ENCODE results near the gene GSN.

GSN gene

DNA sequence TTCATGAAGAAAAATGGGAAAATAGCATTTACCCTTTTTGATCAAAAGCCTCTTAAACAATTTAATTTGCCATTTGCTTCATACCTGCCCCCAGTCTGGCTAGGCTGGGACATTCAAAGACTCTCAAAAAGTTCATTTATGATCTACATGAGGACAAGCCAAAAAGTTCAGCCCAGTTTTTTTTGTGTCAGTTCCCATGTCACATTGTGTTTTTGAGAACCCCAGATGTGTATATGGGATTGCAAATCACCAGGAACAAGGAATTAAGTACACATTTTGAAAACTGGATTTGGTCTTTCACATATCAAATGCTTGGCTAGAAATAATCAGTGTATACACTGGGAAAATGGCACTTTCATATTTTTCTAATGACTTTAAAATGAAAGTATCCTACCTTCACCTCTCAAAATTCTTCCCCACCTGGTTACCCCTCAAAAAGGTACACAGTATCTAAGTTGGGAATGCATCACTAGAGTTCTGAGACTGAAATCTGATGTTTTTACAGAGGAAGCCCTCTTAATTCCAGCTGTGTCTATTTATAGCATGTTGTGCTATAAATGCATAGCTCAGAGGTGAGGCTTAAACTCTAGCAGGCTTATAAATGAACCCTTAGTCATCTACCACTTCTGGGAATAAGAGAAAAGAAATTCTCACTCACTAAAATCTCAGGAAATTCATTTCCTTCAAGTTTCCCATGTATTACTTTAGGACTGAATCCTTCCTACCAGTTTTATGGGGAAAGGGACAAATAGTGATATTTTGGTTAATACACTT, 92.8 kb downstream of the GSN start:
- H3K36me3 ChIP-seq (replicated peaks in 1 of 2; ENCODE audit: control insufficient read depth in 2 of 2, insufficient read depth in 2 of 2, low read length in 2 of 2) = peaks cover 0 to 2% of the 10 kb centered on the region in 2 donors
- DNase-seq (ENCODE audit: low spot score) = no peak
- H3K18ac ChIP-seq (ENCODE audit: low read length) = no peak overlapping the region
- H3K9ac ChIP-seq (ENCODE audit: low read depth, low read length, poor library complexity) = no peak overlapping the region
- H2BK12ac ChIP-seq (ENCODE audit: low read length) = no peak overlapping the region
- no peak overlapping the region for H3K4ac ChIP-seq (ENCODE audit: low read length)
- H3K4me1 ChIP-seq (ENCODE audit: control insufficient read depth in 2 of 2, insufficient read depth in 1 of 2, low read depth in 1 of 2, low read length in 2 of 2) = peaks cover 2 to 3% of the 10 kb centered on the region in 2 donors
- no peak overlapping the region for H2BK5ac ChIP-seq (ENCODE audit: low read length)
- H4K8ac ChIP-seq (ENCODE audit: low read depth, low read length) = no peak overlapping the region
- H2BK15ac ChIP-seq (ENCODE audit: low read length) = no peak overlapping the region
- H3K27me3 ChIP-seq (ENCODE audit: control insufficient read depth in 3 of 3, insufficient read depth in 3 of 3, low read depth in 1 of 3, low read length in 3 of 3) = no peaks in the 10 kb centered on the region
- H3K23ac ChIP-seq (ENCODE audit: low read depth, low read length, poor library complexity) = no peak overlapping the region
- no peak overlapping the region for H3K4me3 ChIP-seq (ENCODE audit: low read length in 2 of 2)
- no peaks in the 10 kb centered on the region for H3K79me1 ChIP-seq (ENCODE audit: low read depth, low read length)
- H3K4me2 ChIP-seq (ENCODE audit: insufficient read depth, low read length, poor library complexity, severe bottlenecking) = no peak overlapping the region
- no peak overlapping the region for H2BK120ac ChIP-seq (ENCODE audit: low read depth, low read length)
- H4K91ac ChIP-seq (ENCODE audit: low read depth, low read length, poor library complexity) = no peak overlapping the region
- no peaks in the 10 kb centered on the region for H3K9me3 ChIP-seq (replicated peaks in 1 of 2; ENCODE audit: control insufficient read depth in 2 of 2, insufficient read depth in 1 of 2, low read depth in 1 of 2, low read length in 2 of 2)
- no peak overlapping the region for H2AK5ac ChIP-seq (ENCODE audit: low read depth, low read length)
- H2AFZ ChIP-seq (ENCODE audit: low read length) = no peak overlapping the region
- no peak overlapping the region for H3K27ac ChIP-seq (replicated peaks; ENCODE audit: low read length)
- no peak overlapping the region for H3K14ac ChIP-seq (ENCODE audit: low read length)

DNA sequence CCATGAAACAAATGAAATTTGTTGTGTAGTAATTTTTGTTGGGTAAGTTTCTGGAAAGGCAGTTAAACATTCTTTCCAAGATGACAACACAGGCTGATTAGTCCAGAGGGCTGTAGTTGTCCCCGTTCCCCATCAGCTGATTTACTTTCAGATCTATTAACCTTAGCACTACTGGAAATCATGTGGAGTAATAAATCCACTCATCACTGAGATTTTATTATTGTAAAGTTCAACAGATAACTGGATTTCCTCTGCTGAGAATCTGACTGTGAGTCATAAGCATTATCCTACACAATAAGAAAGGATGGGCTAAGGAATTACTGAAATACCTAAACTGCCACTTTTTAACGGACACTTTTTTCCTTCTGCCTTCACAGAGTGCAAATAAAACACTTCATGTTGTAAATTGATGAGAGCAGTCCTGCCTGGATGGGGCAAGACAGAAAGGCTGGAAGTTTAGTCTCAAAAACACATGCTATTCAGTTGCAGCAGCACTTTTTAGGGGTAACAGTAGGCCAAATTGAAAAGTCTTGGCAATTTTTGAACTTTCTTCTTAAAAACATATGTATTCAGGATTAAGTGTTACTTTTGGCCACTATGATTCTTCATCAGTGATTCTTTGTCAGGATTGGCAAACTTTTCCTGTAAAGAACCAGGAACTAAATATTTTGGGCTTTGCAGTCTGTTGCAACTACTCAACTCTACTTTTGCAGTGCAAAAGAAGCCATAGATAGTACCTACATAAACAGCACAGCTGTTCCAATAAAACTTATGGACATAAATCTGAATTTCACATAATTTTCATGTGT, 95.1 kb downstream of the GSN start:
- no peak overlapping the region for H3K23ac ChIP-seq (ENCODE audit: low read depth, low read length, poor library complexity)
- H3K36me3 ChIP-seq (replicated peaks in 1 of 2; ENCODE audit: control insufficient read depth in 2 of 2, insufficient read depth in 2 of 2, low read length in 2 of 2) = no peaks in the 10 kb centered on the region
- no peak overlapping the region for H3K27ac ChIP-seq (replicated peaks; ENCODE audit: low read length)
- no CpG with 5 or more reads among the region's 2 CpGs for WGBS, 2 donors (ENCODE audit: extremely low coverage in 2 of 2, insufficient read length in 2 of 2, insufficient replicate concordance in 1 of 2)
- peaks cover 2 to 3% of the 10 kb centered on the region in 2 donors for H3K4me1 ChIP-seq (ENCODE audit: control insufficient read depth in 2 of 2, insufficient read depth in 1 of 2, low read depth in 1 of 2, low read length in 2 of 2)
- no peak overlapping the region for H2AK5ac ChIP-seq (ENCODE audit: low read depth, low read length)
- no peak overlapping the region for H3K4me3 ChIP-seq (ENCODE audit: low read length in 2 of 2)
- H3K9ac ChIP-seq (ENCODE audit: low read depth, low read length, poor library complexity) = no peak overlapping the region
- H4K8ac ChIP-seq (ENCODE audit: low read depth, low read length) = no peak overlapping the region
- H2BK12ac ChIP-seq (ENCODE audit: low read length) = no peak overlapping the region
- no peaks in the 10 kb centered on the region for H3K9me3 ChIP-seq (replicated peaks in 1 of 2; ENCODE audit: control insufficient read depth in 2 of 2, insufficient read depth in 1 of 2, low read depth in 1 of 2, low read length in 2 of 2)
- H3K79me1 ChIP-seq (ENCODE audit: low read depth, low read length) = no peaks in the 10 kb centered on the region
- no peak overlapping the region for H2BK5ac ChIP-seq (ENCODE audit: low read length)
- no peak overlapping the region for H3K4ac ChIP-seq (ENCODE audit: low read length)
- DNase-seq (ENCODE audit: low spot score) = no peak
- no peak overlapping the region for H2BK120ac ChIP-seq (ENCODE audit: low read depth, low read length)
- H4K91ac ChIP-seq (ENCODE audit: low read depth, low read length, poor library complexity) = no peak overlapping the region
- no peaks in the 10 kb centered on the region for H3K27me3 ChIP-seq (ENCODE audit: control insufficient read depth in 3 of 3, insufficient read depth in 3 of 3, low read depth in 1 of 3, low read length in 3 of 3)
- peak overlapping the region; percentile 57 for H2AFZ ChIP-seq (ENCODE audit: low read length)
- no peak overlapping the region for H2BK15ac ChIP-seq (ENCODE audit: low read length)
- no peak overlapping the region for H3K4me2 ChIP-seq (ENCODE audit: insufficient read depth, low read length, poor library complexity, severe bottlenecking)
- H3K14ac ChIP-seq (ENCODE audit: low read length) = no peak overlapping the region
- H3K18ac ChIP-seq (ENCODE audit: low read length) = no peak overlapping the region

DNA sequence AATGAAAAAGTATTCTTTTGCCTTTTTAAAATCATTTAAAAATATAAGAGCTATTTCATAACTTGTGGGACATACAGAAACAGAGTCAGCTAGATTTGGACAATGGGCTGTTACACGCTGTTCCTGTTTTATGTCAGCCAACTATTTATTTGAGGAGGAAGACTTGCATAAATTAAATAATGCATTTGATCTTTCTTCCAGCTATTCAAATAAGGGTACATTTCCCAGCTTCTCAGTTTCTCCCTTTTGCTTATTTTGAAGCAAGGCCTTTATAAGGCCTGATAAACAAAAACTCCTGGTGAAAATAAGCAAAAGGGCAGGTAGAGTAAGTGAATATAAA, 95.6 kb downstream of the GSN start:
- Histone ChIP-seq H2AFZ (ENCODE audit: low read length) (no peak overlapping the region), H3K27me3 (ENCODE audit: control insufficient read depth in 3 of 3, insufficient read depth in 3 of 3, low read depth in 1 of 3, low read length in 3 of 3) (no peaks in the 10 kb centered on the region), H2BK120ac (ENCODE audit: low read depth, low read length) (no peak overlapping the region), H2AK5ac (ENCODE audit: low read depth, low read length) (no peak overlapping the region), H3K4me1 (ENCODE audit: control insufficient read depth in 2 of 2, insufficient read depth in 1 of 2, low read depth in 1 of 2, low read length in 2 of 2) (peaks cover 2 to 3% of the 10 kb centered on the region in 2 donors), H2BK15ac (ENCODE audit: low read length) (no peak overlapping the region), H3K27ac (replicated peaks; ENCODE audit: low read length) (no peak overlapping the region), H2BK5ac (ENCODE audit: low read length) (no peak overlapping the region), H3K36me3 (replicated peaks in 1 of 2; ENCODE audit: control insufficient read depth in 2 of 2, insufficient read depth in 2 of 2, low read length in 2 of 2) (no peaks in the 10 kb centered on the region), H3K23ac (ENCODE audit: low read depth, low read length, poor library complexity) (no peak overlapping the region), H3K4ac (ENCODE audit: low read length) (no peak overlapping the region), H3K79me1 (ENCODE audit: low read depth, low read length) (no peaks in the 10 kb centered on the region), H3K18ac (ENCODE audit: low read length) (no peak overlapping the region), H4K91ac (ENCODE audit: low read depth, low read length, poor library complexity) (no peak overlapping the region), H4K8ac (ENCODE audit: low read depth, low read length) (no peak overlapping the region), H3K14ac (ENCODE audit: low read length) (no peak overlapping the region), H3K9ac (ENCODE audit: low read depth, low read length, poor library complexity) (no peak overlapping the region), H3K9me3 (replicated peaks in 1 of 2; ENCODE audit: control insufficient read depth in 2 of 2, insufficient read depth in 1 of 2, low read depth in 1 of 2, low read length in 2 of 2) (no peaks in the 10 kb centered on the region), H3K4me2 (ENCODE audit: insufficient read depth, low read length, poor library complexity, severe bottlenecking) (no peak overlapping the region), H3K4me3 (ENCODE audit: low read length in 2 of 2) (no peak overlapping the region), H2BK12ac (ENCODE audit: low read length) (no peak overlapping the region)
- no CpG with 5 or more reads among the region's 1 CpG for WGBS, 2 donors (ENCODE audit: extremely low coverage in 2 of 2, insufficient read length in 2 of 2, insufficient replicate concordance in 1 of 2)
- no peak for DNase-seq (ENCODE audit: low spot score)

DNA sequence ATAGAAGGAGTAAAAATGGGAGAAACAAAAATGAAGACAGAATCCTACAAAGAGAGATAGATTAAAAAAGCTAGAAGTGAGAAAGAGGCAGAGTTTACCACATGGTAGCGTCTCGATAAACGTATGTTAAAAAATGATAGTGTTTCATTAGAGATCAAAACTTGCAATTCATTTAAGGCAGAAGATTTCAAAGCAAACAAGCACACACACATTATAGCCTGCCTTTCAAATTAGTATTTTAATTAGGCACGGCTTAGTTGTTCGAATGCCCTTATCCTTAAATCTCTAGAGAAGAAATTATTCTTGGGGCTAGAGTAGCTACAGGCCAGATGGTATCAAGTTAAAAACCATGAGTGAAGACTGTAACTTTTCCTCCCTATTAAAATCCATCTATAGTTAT, 96.1 kb downstream of the GSN start:
- Histone ChIP-seq H2AFZ (ENCODE audit: low read length) (no peak overlapping the region), H3K36me3 (replicated peaks in 1 of 2; ENCODE audit: control insufficient read depth in 2 of 2, insufficient read depth in 2 of 2, low read length in 2 of 2) (no peaks in the 10 kb centered on the region), H3K4me1 (ENCODE audit: control insufficient read depth in 2 of 2, insufficient read depth in 1 of 2, low read depth in 1 of 2, low read length in 2 of 2) (peaks cover 2 to 3% of the 10 kb centered on the region in 2 donors), H3K9me3 (replicated peaks in 1 of 2; ENCODE audit: control insufficient read depth in 2 of 2, insufficient read depth in 1 of 2, low read depth in 1 of 2, low read length in 2 of 2) (no peaks in the 10 kb centered on the region), H4K91ac (ENCODE audit: low read depth, low read length, poor library complexity) (no peak overlapping the region), H3K4me2 (ENCODE audit: insufficient read depth, low read length, poor library complexity, severe bottlenecking) (no peak overlapping the region), H2BK120ac (ENCODE audit: low read depth, low read length) (no peak overlapping the region), H2BK12ac (ENCODE audit: low read length) (no peak overlapping the region), H3K4me3 (ENCODE audit: low read length in 2 of 2) (no peak overlapping the region), H3K27ac (replicated peaks; ENCODE audit: low read length) (no peak overlapping the region), H3K4ac (ENCODE audit: low read length) (no peak overlapping the region), H3K14ac (ENCODE audit: low read length) (no peak overlapping the region), H3K27me3 (ENCODE audit: control insufficient read depth in 3 of 3, insufficient read depth in 3 of 3, low read depth in 1 of 3, low read length in 3 of 3) (peaks cover 0 to 5% (median 0%) of the 10 kb centered on the region in 3 experiments), H4K8ac (ENCODE audit: low read depth, low read length) (no peak overlapping the region), H2AK5ac (ENCODE audit: low read depth, low read length) (no peak overlapping the region), H3K23ac (ENCODE audit: low read depth, low read length, poor library complexity) (no peak overlapping the region), H2BK5ac (ENCODE audit: low read length) (no peak overlapping the region), H3K9ac (ENCODE audit: low read depth, low read length, poor library complexity) (no peak overlapping the region), H2BK15ac (ENCODE audit: low read length) (no peak overlapping the region), H3K79me1 (ENCODE audit: low read depth, low read length) (no peaks in the 10 kb centered on the region), H3K18ac (ENCODE audit: low read length) (no peak overlapping the region)
- WGBS, 2 donors (ENCODE audit: extremely low coverage in 2 of 2, insufficient read length in 2 of 2, insufficient replicate concordance in 1 of 2) = no CpG with 5 or more reads among the region's 5 CpGs
- no peak for DNase-seq (ENCODE audit: low spot score)
